ENCODE measurements around the gene PTPN23.
"Not testable (repeated sequence)": the region's sequence is repeated elsewhere in the genome, so short reads cannot be mapped to it uniquely, and the experiment has no call there.

The PTPN23 gene

GRCh38 chr3:47370020-47370419, 10.8 kb upstream of the PTPN23 start:
- not testable (repeated sequence) for DNase-seq (ENCODE audit: low read depth in 2 of 2)

- DNase-seq (ENCODE audit: low read depth in 2 of 2) = no peak
Measured at GRCh38 chr3:47370887-47371697, 9.7 kb upstream of the PTPN23 start.

GRCh38 chr3:47374587-47374986, 6.2 kb upstream of the PTPN23 start:
- DNase-seq (ENCODE audit: low read depth in 2 of 2) = no peak

- DNase-seq (ENCODE audit: low read depth in 2 of 2) = no peak
Measured at GRCh38 chr3:47376393-47376792, 4.4 kb upstream of the PTPN23 start.

- no peak for DNase-seq (ENCODE audit: low read depth in 2 of 2)
Measured at GRCh38 chr3:47377186-47377585, 3.6 kb upstream of the PTPN23 start.

- no peak for DNase-seq (ENCODE audit: low read depth in 2 of 2)
Measured at GRCh38 chr3:47378869-47379268, 2.0 kb upstream of the PTPN23 start.

GRCh38 chr3:47379411-47379899, 1.4 kb upstream of the PTPN23 start:
- no peak for DNase-seq (ENCODE audit: low read depth in 2 of 2)

GRCh38 chr3:47380026-47380600, 708 bp upstream of the PTPN23 start:
- no peak for DNase-seq (ENCODE audit: low read depth in 2 of 2)

GRCh38 chr3:47381317-47382157, 716 bp downstream of the PTPN23 start:
- DNase-seq (ENCODE audit: low read depth in 2 of 2) = peak; percentile 55 to 60

GRCh38 chr3:47384425-47384824, 3.6 kb downstream of the PTPN23 start:
- no peak for DNase-seq (ENCODE audit: low read depth in 2 of 2)

GRCh38 chr3:47385007-47385406, 4.2 kb downstream of the PTPN23 start:
- DNase-seq (ENCODE audit: low read depth in 2 of 2) = no peak

GRCh38 chr3:47385796-47386195, 5.0 kb downstream of the PTPN23 start:
- DNase-seq (ENCODE audit: low read depth in 2 of 2) = no peak

GRCh38 chr3:47392933-47393332, 12.1 kb downstream of the PTPN23 start:
- DNase-seq (ENCODE audit: low read depth in 2 of 2) = no peak

- no peak for DNase-seq (ENCODE audit: low read depth in 2 of 2)
Measured at GRCh38 chr3:47394140-47394870, 13.5 kb downstream of the PTPN23 start.

GRCh38 chr3:47394881-47395280, 14.1 kb downstream of the PTPN23 start:
- DNase-seq (ENCODE audit: low read depth in 2 of 2) = no peak

- DNase-seq (ENCODE audit: low read depth in 2 of 2) = no peak
Measured at GRCh38 chr3:47398228-47398627, 17.4 kb downstream of the PTPN23 start.

- DNase-seq (ENCODE audit: low read depth in 2 of 2) = no peak
Measured at GRCh38 chr3:47399016-47399415, 18.2 kb downstream of the PTPN23 start.

- no peak for DNase-seq (ENCODE audit: low read depth in 2 of 2)
Measured at GRCh38 chr3:47399531-47400270, 18.9 kb downstream of the PTPN23 start.

- no peak for DNase-seq (ENCODE audit: low read depth in 2 of 2)
Measured at GRCh38 chr3:47404431-47404876, 23.6 kb downstream of the PTPN23 start.

GRCh38 chr3:47404955-47405790, 24.4 kb downstream of the PTPN23 start:
- DNase-seq (ENCODE audit: low read depth in 2 of 2) = no peak
